ENCODE data around the gene WNT9A.

Gene WNT9A

GRCh38 chr1:227897704-227898438 is 49.9 kb downstream of the WNT9A start:
- no peak for DNase-seq (ENCODE audit: low read depth in 1 of 2, low spot score in 1 of 2)
- TF ChIP-seq, protein P1, sequence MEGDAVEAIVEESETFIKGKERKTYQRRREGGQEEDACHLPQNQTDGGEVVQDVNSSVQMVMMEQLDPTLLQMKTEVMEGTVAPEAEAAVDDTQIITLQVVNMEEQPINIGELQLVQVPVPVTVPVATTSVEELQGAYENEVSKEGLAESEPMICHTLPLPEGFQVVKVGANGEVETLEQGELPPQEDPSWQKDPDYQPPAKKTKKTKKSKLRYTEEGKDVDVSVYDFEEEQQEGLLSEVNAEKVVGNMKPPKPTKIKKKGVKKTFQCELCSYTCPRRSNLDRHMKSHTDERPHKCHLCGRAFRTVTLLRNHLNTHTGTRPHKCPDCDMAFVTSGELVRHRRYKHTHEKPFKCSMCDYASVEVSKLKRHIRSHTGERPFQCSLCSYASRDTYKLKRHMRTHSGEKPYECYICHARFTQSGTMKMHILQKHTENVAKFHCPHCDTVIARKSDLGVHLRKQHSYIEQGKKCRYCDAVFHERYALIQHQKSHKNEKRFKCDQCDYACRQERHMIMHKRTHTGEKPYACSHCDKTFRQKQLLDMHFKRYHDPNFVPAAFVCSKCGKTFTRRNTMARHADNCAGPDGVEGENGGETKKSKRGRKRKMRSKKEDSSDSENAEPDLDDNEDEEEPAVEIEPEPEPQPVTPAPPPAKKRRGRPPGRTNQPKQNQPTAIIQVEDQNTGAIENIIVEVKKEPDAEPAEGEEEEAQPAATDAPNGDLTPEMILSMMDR (IDR thresholded peaks at IDR 0.05; ENCODE audit: insufficient read depth, low read length), result no peak
- no peak for TF ChIP-seq SPI1 (IDR thresholded peaks at IDR 0.05; ENCODE audit: borderline replicate concordance, low read depth)
- no peak for TF ChIP-seq REST (IDR thresholded peaks at IDR 0.05; ENCODE audit: insufficient replicate concordance, low read depth)
- no peak for TF ChIP-seq POLR2AphosphoS5 (IDR thresholded peaks at IDR 0.05; ENCODE audit: low read depth)
- no peak for TF ChIP-seq GABPA (IDR thresholded peaks at IDR 0.05; ENCODE audit: low read depth)
- H3K27ac ChIP-seq (replicated peaks), result no peak overlapping the region
- no peaks in the 10 kb centered on the region for H3K27me3 ChIP-seq (ENCODE audit: insufficient read depth, poor library complexity, severe bottlenecking)
- H3K4me3 ChIP-seq (replicated peaks; ENCODE audit: insufficient read depth, low read length), result no peak overlapping the region

- no peak for DNase-seq (ENCODE audit: low read depth in 1 of 2, low spot score in 1 of 2)
- no peak for TF ChIP-seq GABPA (IDR thresholded peaks at IDR 0.05; ENCODE audit: low read depth)
- TF ChIP-seq SPI1 (IDR thresholded peaks at IDR 0.05; ENCODE audit: borderline replicate concordance, low read depth), result no peak
- TF ChIP-seq, protein P1 (IDR thresholded peaks at IDR 0.05; ENCODE audit: insufficient read depth, low read length), result no peak
- no peak for TF ChIP-seq POLR2AphosphoS5 (IDR thresholded peaks at IDR 0.05; ENCODE audit: low read depth)
- H3K4me3 ChIP-seq (replicated peaks; ENCODE audit: insufficient read depth, low read length), result no peak overlapping the region
- H3K27me3 ChIP-seq (ENCODE audit: insufficient read depth, poor library complexity, severe bottlenecking), result no peaks in the 10 kb centered on the region
- H3K27ac ChIP-seq (replicated peaks), result no peak overlapping the region
These were observed 50.7 kb downstream of the WNT9A start for GRCh38 chr1:227896710-227897655.

GRCh38 chr1:227895828-227896685 is 51.7 kb downstream of the WNT9A start:
- no peak overlapping the region for H3K27ac ChIP-seq (replicated peaks)
- DNase-seq (ENCODE audit: low read depth in 1 of 2, low spot score in 1 of 2), result no peak
- H3K27me3 ChIP-seq (ENCODE audit: insufficient read depth, poor library complexity, severe bottlenecking), result no peaks in the 10 kb centered on the region
- TF ChIP-seq, protein P1 (IDR thresholded peaks at IDR 0.05; ENCODE audit: insufficient read depth, low read length), result no peak
- no peak for TF ChIP-seq SPI1 (IDR thresholded peaks at IDR 0.05; ENCODE audit: borderline replicate concordance, low read depth)
- no peak for TF ChIP-seq REST (IDR thresholded peaks at IDR 0.05; ENCODE audit: insufficient replicate concordance, low read depth)
- TF ChIP-seq GABPA (IDR thresholded peaks at IDR 0.05; ENCODE audit: low read depth), result no peak
- TF ChIP-seq POLR2AphosphoS5 (IDR thresholded peaks at IDR 0.05; ENCODE audit: low read depth), result no peak
- H3K4me3 ChIP-seq (replicated peaks; ENCODE audit: insufficient read depth, low read length), result no peak overlapping the region
